HG03045 (cell line): ENCODE data around the gene ZNF772.
A peak's percentile ranks its signal among the peaks of the same experiment; 100 is the strongest.

ENCODE experiments used
- ATAC-seq: cut with Tn5 transposase; IDR thresholded peaks from one replicate; pipeline ENCODE4 v1.9.1; 2021; ENCODE audit warnings: mild to moderate bottlenecking, moderate library complexity; ENCODE audit not compliant: unreplicated experiment

The ZNF772 gene

GRCh38 chr19:57435062-57435978 is 42.0 kb downstream of the ZNF772 start, which contains the start of gene ZNF749:
TSS of gene ZNF749 (plus strand) at chr19:57435325. CDS start at chr19:57435579, 254 bp downstream.
- peak; percentile 97 for ATAC-seq

GRCh38 chr19:57434386-57435061 is 42.8 kb downstream of the ZNF772 start:
- peak; percentile 4 for ATAC-seq

- no peak for ATAC-seq
These were observed 56.3 kb downstream of the ZNF772 start for GRCh38 chr19:57421037-57421436.

GRCh38 chr19:57419439-57419838 is 57.9 kb downstream of the ZNF772 start:
- ATAC-seq, result no peak
